OCI-LY7 (cell line): ENCODE results near the gene SLC2A6.

Experiments
- EZH2phosphoT487 ChIP-seq: fragments of 200-600 bp; sonication (generic); IDR thresholded peaks from 2 replicates; pipeline ENCODE4 v1.6.1; 2018; ENCODE audit warnings: low read depth, borderline replicate concordance, mild to moderate bottlenecking, mixed run types, antibody characterized with exemption, low read length, moderate library complexity, mixed read lengths
- TF ChIP-seq, protein P1 (sequence below): fragments of 200-600 bp; sonication (generic); conservative IDR thresholded peaks from 2 replicates; pipeline ENCODE4 v1.5.1; 2014; ENCODE audit warnings: mild to moderate bottlenecking, antibody characterized with exemption, low read length, moderate library complexity, mixed read lengths

- TF ChIP-seq, protein P1, sequence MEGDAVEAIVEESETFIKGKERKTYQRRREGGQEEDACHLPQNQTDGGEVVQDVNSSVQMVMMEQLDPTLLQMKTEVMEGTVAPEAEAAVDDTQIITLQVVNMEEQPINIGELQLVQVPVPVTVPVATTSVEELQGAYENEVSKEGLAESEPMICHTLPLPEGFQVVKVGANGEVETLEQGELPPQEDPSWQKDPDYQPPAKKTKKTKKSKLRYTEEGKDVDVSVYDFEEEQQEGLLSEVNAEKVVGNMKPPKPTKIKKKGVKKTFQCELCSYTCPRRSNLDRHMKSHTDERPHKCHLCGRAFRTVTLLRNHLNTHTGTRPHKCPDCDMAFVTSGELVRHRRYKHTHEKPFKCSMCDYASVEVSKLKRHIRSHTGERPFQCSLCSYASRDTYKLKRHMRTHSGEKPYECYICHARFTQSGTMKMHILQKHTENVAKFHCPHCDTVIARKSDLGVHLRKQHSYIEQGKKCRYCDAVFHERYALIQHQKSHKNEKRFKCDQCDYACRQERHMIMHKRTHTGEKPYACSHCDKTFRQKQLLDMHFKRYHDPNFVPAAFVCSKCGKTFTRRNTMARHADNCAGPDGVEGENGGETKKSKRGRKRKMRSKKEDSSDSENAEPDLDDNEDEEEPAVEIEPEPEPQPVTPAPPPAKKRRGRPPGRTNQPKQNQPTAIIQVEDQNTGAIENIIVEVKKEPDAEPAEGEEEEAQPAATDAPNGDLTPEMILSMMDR, result no peak
- TF ChIP-seq EZH2phosphoT487, result no peak
Measured at GRCh38 chr9:133496861-133497842, 18.3 kb upstream of the SLC2A6 start.
